GM20431 (cell line): Measurements from ENCODE around the gene RGS11.
"Not testable (repeated sequence)": the region's sequence is repeated elsewhere in the genome, so short reads cannot be mapped to it uniquely, and the experiment has no call there.

Experiments
- in situ Hi-C: fragments of 300-500 bp; cut with MseI, MboI; formaldehyde crosslinking; loops from one replicate; pipeline ENCODE4 v1.15.0; 2020; ENCODE audit warnings: low sequenced_read_pairs; ENCODE audit not compliant: unreplicated experiment

RGS11 gene

GRCh38 chr16:265711-266110, 10.0 kb downstream of the RGS11 start:
- in situ Hi-C loops, result no loop called here

DNA sequence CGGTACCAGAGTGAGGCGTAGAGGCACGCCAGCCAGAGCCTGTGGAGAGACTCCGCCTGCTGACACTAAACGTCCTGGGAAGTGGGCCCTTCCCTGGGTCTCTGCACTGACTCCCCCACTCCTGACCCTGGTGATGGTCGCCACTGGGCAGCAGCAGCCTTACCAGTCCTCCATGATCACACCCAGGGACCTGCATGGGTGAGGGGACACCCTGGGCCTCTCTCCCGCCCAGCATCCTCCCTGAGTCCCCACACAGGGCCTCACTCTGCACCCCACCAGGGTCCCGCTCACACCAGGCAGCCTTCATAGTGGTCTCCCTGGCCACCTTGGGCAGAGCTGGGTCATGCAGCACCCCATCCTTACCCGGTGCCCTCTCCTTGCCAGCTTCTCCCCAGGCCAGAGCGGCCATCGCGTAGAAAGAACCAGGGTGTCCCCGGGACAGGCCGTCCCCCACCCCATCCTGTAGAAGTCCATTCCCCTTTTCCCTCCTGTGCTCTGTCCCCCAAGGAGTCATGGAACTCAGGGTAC, 10.7 kb downstream of the RGS11 start:
- in situ Hi-C loops, result no loop called here

DNA sequence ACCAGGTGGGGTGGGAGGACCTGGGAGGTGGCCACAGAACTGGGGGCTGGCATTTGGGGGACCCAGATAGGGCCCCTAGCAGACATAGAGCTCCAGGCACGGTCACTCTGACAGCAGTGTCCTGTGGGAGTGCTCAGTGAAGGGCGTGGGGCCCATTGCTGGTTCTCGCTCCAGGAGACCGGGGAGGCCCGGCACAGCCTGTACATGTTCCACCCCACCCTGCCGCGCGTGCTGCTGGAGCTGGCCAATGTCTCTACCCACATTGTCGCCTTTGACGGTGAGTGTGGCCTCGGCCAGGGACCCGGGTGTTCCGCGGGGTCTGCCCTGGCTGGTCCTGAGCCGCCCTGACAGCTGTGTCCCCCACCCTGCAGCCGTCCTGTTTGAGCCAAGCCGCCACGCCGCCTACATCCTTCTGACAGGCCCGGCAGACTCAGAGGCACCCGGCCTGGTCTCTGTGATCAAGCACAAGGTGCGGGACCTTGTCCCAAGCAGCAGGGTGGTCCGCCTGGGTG, 11.2 kb downstream of the RGS11 start:
- in situ Hi-C loops, result no loop called here

DNA sequence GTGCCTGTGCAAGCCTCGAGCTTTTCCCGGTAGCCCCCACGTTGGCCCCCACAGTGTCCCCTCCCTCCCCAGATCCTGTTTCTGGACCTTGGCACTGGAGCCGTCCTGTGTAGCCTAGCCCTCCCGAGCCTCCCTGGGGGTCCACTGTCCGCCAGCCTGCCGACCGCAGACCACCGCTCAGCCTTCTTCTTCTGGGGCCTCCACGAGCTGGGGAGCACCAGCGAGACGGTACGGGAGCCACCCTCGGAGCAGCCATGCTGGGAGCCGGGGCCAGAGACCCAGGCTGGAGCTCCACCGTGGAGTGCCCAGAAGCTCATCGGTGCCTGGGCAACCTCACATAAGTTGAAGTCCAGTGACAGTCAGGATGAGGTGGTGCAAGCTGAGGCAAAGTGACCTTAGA, 11.8 kb downstream of the RGS11 start:
- in situ Hi-C loops, result no loop called here

DNA sequence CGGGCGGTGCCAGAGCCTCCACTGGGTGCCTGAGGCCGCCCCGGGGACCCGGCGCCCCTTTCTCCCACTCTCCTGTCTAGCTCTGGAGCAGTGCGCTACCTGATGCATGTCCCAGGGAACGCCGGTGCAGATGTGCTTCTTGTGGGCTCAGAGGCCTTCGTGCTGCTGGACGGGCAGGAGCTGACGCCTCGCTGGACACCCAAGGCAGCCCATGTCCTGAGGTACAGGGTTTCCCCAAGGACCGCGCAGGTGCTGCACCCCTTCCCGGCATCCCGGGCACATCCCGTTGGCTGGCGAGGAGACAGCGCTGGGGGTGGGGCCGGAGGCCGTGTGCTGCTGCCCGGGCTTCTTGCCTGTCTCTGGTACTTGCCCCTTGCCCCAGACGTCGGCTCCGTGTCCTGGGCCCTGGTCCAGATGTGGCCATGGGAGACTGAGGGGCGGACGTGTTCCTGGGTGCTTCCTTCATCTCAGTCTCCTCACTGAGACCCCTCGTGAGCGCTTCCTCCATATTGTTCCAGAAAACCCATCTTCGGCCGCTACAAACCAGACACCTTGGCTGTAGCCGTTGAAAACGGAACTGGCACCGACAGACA, 12.5 kb downstream of the RGS11 start:
- in situ Hi-C loops, result no loop called here

DNA sequence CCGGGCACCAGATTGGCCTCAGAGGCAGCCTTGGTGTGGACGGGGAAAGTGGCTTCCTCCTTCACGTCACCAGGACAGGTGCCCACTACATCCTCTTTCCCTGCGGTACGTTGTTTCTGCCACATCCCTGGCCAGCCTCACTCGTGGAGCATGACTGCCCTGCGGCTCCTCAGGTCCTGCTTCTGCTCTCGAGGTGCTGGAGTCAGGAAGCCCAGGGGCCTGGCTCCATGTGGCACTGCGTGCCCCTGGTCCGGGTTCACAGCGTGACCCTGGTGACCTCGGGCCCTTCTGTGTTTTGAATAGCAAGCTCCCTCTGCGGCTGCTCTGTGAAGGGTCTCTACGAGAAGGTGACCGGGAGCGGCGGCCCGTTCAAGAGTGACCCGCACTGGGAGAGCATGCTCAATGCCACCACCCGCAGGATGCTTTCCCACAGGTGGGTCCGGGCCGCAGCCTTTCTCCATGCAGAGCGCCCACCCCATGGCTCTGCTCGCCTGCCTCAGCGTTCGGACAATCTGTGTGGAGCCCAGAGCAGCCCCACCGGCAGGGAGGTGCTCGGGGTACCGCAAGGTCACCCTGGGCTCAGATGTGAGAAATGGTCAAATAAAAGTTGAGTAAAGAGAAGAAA, 13.5 kb downstream of the RGS11 start:
- in situ Hi-C loops, result no loop called here

- in situ Hi-C loops, result no loop called here
These were observed 14.6 kb downstream of the RGS11 start for GRCh38 chr16:261031-261691.

GRCh38 chr16:260326-260725, 15.4 kb downstream of the RGS11 start:
- in situ Hi-C loops, result no loop called here

DNA sequence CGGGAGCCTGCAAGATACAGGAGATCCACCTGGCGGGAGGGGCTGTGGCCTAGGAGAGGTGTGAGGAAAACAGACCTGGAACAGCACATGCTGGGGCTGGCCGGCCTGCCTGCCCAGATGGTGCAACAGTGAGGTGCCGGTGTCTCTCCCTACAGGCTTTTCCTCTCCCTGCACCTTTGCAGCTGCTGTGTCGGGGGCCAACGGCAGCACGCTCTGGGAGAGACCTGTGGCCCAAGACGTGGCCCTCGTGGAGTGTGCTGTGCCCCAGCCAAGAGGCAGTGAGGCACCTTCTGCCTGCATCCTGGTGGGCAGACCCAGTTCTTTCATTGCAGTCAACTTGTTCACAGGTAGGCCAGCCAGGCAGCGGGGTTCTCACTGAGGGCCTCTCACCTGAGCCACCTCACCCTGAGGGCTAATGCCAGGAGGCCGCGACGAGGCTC, 15.9 kb downstream of the RGS11 start:
- in situ Hi-C loops, result no loop called here

GRCh38 chr16:259226-259625, 16.5 kb downstream of the RGS11 start:
- in situ Hi-C loops, result no loop called here

- in situ Hi-C loops, result not testable (repeated sequence)
These were observed 17.7 kb downstream of the RGS11 start for GRCh38 chr16:258091-258490.

GRCh38 chr16:255183-255582, 20.6 kb downstream of the RGS11 start:
- in situ Hi-C loops, result no loop called here

DNA sequence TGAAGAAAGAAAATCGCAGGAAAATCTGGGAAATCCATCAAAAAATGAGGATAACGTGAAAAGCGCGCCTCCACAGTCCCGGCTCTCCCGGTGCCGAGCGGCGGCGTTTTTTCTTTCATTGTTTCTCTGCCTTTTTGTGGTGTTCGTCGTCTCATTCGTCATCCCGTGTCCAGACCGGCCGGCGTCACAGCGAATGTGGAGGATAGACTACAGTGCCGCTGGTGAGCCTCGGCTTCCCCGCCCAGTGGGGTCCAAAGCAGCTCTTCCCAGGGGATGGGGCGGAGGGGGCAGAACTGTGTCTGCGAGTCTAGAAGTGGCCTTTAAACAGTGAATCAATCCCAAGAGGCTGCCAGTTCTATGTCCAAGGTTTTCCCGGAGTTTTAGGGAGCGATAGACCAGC, 21.3 kb downstream of the RGS11 start:
- in situ Hi-C loops, result no loop called here

DNA sequence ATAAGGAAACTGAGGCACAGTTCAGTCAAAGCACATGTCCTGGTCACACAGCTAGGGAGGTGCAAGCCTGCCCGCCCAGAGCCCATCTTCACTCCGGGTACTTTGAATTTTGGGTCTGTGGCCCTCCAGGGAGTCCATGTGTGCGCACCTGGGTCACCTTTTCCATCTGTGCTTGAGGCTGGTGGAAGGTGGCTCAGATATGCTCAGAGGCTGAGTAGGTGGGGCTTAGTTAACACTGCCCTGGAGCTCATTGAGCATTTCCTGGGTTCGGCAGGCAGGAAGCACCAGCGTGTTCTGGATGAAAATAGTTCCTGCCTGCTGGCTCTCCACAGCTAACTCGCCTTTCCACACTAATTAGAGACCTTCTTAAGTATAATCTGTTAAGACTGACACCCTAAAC, 21.9 kb downstream of the RGS11 start:
- in situ Hi-C loops, result no loop called here

DNA sequence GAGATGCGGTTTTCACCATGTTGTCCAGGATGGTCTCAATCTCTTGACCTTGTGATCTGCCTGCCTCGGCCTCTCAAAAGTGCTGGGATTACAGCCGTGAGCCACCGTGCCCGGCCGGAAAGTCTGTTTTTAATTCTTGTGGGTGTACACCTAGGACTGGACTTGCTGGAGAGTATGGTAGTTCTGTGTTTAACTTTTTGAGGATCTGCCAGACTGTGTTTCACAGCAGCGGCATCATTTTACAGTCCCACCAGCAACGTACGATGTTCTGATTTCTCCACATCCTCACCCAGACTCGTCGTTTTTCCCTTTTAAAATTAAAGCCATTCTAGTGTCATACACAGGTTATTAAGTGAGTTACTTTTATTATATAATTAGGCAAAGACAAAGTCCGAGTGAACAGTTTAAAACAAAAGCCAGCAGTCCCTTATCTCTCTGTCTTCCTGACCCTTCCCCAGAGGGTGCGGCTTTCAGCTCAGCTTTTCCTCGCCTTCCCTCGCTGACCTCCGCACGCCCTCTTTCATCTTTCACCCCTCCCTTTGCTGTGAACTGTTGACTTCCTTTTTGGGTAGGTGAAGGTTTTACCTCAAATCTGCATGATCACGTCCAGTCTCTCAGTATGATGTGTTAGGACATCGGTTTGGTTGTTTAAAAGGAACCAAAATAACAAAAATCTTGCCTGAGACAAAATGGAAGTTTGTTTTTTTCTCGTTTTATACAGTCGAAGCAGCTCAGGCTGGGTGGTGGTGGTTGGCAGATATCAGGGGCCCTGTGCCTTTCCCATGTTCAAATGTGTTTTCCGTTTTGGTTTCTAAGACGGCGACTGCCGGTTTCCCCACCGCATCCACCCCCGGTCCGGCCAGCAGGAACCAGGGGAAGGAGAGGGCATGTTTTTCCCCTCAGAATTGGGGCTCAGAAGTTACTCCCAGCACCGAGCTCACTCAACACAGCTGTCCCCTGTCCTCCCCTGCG, 23.1 kb downstream of the RGS11 start:
- in situ Hi-C loops, result no loop called here

DNA sequence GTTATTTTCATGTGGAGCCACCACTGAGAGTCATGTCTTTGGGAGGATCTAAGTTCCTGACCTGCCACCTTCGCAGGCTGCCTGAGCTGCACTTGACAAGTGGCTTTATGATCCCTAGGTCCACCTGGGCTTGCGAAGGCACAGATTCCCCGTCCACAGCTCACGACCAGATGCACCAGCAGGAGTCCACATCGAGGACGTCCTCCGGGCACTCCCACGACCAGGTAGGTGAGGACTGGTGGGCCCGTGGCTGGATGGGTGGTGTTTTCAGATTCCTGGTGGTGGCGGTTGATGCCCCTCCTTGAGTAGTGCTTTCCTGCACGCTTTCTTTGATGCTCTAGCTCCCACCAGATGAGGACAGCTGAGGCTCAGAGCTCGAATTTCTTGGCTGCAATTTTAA, 26.3 kb downstream of the RGS11 start:
- in situ Hi-C loops, result no loop called here

- in situ Hi-C loops, result no loop called here
These were observed 28.7 kb downstream of the RGS11 start for GRCh38 chr16:247027-247426.

DNA sequence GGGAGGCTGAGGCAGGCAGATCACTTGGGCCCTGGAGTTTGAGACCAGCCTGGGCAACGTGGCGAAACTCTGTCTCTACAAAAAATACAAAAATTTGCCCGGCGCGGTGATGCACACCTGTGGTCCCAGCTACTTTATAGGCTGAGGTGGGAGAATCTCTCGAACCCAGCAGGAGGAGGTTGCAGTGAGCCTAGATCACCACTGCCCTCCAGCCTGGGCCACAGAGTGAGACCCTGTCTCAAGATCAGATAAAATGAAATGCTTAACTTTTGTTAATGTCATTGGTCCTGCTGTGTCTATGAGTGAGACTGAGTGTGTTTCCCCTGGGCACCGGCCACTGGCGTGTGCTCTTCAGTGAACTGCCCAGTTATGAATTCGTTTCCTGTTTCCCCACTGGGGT, 30.6 kb downstream of the RGS11 start:
- in situ Hi-C loops, result no loop called here

DNA sequence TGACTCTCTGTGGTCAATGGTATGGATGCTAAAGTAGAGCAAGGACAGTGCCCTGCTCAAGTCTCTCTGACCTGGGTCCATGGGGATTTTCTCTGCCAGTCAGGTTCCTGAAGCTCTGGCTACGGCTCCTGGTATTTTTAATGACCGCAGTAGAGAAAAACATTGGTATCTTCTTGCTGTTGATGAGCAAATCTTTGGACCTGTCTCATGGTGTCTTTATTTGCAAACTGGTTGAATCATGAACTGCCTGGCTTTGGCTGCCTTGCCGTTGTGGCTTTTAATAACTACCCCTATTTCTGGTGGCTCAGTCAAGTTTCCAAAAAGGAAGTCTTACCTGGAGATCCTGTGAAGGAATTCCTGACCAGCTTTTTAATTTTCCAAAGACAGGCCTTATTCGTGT, 32.4 kb downstream of the RGS11 start:
- in situ Hi-C loops, result no loop called here

DNA sequence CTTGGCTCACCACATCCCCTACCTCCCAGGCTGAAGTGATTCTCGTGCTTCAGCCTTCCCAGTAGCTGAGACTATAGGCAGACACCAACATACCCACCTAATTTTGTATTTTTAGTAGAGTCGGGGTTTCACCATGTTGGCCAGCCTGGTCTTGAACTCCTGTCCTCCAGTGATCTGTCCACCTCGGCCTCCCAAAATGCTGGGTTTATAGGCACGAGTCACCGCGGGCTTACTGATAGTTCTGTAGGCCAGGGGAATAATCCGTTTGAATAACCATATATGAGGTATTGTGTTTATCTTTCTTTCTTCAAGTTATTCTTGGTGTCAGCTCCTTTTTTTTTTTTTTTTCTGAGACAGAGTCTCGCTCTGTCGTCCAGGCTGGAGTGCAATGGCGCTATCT, 33.5 kb downstream of the RGS11 start:
- in situ Hi-C loops, result no loop called here
